Ascending aorta (tissue), 2 donors: ENCODE data around the gene PLCG2. TPM values are rescaled to one million over a fixed set of nuclear protein-coding genes. Genes with fewer than 3 reads are reported as not detected.
"Not testable (repeated sequence)": the region's sequence is repeated elsewhere in the genome, so short reads cannot be mapped to it uniquely, and the experiment has no call there.

Source experiments
- DNase-seq, 2 donors: peaks; one replicate each; pipeline ENCODE4 v3.0.0-alpha.2; 2019; ENCODE audit warnings: low spot score in 2 of 2
- H3K27ac ChIP-seq, 2 donors: fragments of 200-600 bp; sonication (generic); one replicate each; pipeline ENCODE4 v1.5.1; 2016 to 2017; ENCODE audit warnings: mild to moderate bottlenecking in 1 of 2
- H3K27me3 ChIP-seq: fragments of 200-600 bp; sonication (generic); one replicate; pipeline ENCODE4 v1.5.1; 2017
- H3K36me3 ChIP-seq, 2 donors: fragments of 200-600 bp; sonication (generic); one replicate each; pipeline ENCODE4 v1.5.1; 2016
- H3K4me1 ChIP-seq, 2 donors: fragments of 200-600 bp; sonication (generic); one replicate each; pipeline ENCODE4 v1.5.1; 2016 to 2017; ENCODE audit warnings: mild to moderate bottlenecking in 1 of 2
- H3K4me3 ChIP-seq, 2 donors: fragments of 200-600 bp; sonication (generic); one replicate each; pipeline ENCODE4 v1.5.1; 2016 to 2017; ENCODE audit warnings: mild to moderate bottlenecking in 1 of 2
- H3K9me3 ChIP-seq, 2 donors: fragments of 200-600 bp; sonication (generic); one replicate each; pipeline ENCODE4 v1.5.1; 2016
- CTCF ChIP-seq, 3 experiments: fragments of 200-600 bp in 2 of 3; fragments of 450-650 bp in 1 of 3; sonication (generic) in 2 of 3; IDR thresholded peaks; one replicate each; pipeline ENCODE4 v1.5.1; 2016 to 2019; ENCODE audit warnings: antibody characterized with exemption in 3 of 3, mild to moderate bottlenecking in 1 of 3, moderate library complexity in 1 of 3
- intact Hi-C: fragments of 100-400 bp; cut with DNase I; formaldehyde crosslinking; loops from one replicate; pipeline ENCODE4 v1.15.1; 2023
- total RNA-seq: library from RNA; depleted of rRNA; stranded (reverse); fragments of >200 nt; gene quantifications from one replicate; pipeline ENCODE4 v1.1.0, GENCODE V29; 2016

Gene PLCG2
- total RNA-seq, 1 donor from 2014 or later, result 34.2 TPM

- H3K36me3 ChIP-seq, result no peaks in the 10 kb centered on the region
- intact Hi-C loops, result no loop called here
- TF ChIP-seq CTCF (IDR thresholded peaks at IDR 0.05), result no peak
Observed at GRCh38 chr16:81756615-81757356, 22.3 kb upstream of the PLCG2 start.

GRCh38 chr16:81758376-81758775 is 20.7 kb upstream of the PLCG2 start:
- no peak for TF ChIP-seq CTCF (IDR thresholded peaks at IDR 0.05)
- intact Hi-C loops, result no loop called here
- H3K27ac ChIP-seq, result no peak overlapping the region
- no peaks in the 10 kb centered on the region for H3K9me3 ChIP-seq
- H3K27me3 ChIP-seq, result no peaks in the 10 kb centered on the region
- H3K36me3 ChIP-seq, result no peaks in the 10 kb centered on the region
- no peak for DNase-seq
- no peaks in the 10 kb centered on the region for H3K4me1 ChIP-seq
- no peak overlapping the region for H3K4me3 ChIP-seq

More at GRCh38 chr16:81756615-81757356, 22.3 kb upstream of the PLCG2 start:
- Histone ChIP-seq H3K4me1 (no peaks in the 10 kb centered on the region), H3K4me3 (no peak overlapping the region), H3K9me3 (no peaks in the 10 kb centered on the region), H3K27me3 (no peaks in the 10 kb centered on the region), H3K27ac (no peak overlapping the region)
- no peak for DNase-seq

GRCh38 chr16:81762322-81762721 is 16.8 kb upstream of the PLCG2 start:
- H3K4me3 ChIP-seq, H3K27ac ChIP-seq, H3K4me1 ChIP-seq, H3K36me3 ChIP-seq, DNase-seq, intact Hi-C loops, H3K27me3 ChIP-seq, H3K9me3 ChIP-seq: not testable (repeated sequence)

- no peak overlapping the region for H3K4me3 ChIP-seq
- no peaks in the 10 kb centered on the region for H3K9me3 ChIP-seq
- no peaks in the 10 kb centered on the region for H3K27me3 ChIP-seq
- DNase-seq, result no peak
- H3K36me3 ChIP-seq, result no peaks in the 10 kb centered on the region
- no peak overlapping the region for H3K27ac ChIP-seq
- TF ChIP-seq CTCF (IDR thresholded peaks at IDR 0.05), result no peak
- H3K4me1 ChIP-seq, result no peaks in the 10 kb centered on the region
- intact Hi-C loops, result no loop called here
Observed at GRCh38 chr16:81765111-81765919, 13.8 kb upstream of the PLCG2 start.

- intact Hi-C loops, result no loop called here
- no peak overlapping the region for H3K4me3 ChIP-seq
- no peak for TF ChIP-seq CTCF (IDR thresholded peaks at IDR 0.05)
Observed at GRCh38 chr16:81765969-81766368, 13.1 kb upstream of the PLCG2 start.

GRCh38 chr16:81767987-81768592 is 11.0 kb upstream of the PLCG2 start:
- Histone ChIP-seq H3K4me1 (no peaks in the 10 kb centered on the region), H3K27me3 (no peaks in the 10 kb centered on the region), H3K27ac (no peak overlapping the region), H3K9me3 (no peaks in the 10 kb centered on the region), H3K4me3 (no peak overlapping the region), H3K36me3 (no peaks in the 10 kb centered on the region)
- intact Hi-C loops, result no loop called here
- no peak for TF ChIP-seq CTCF (IDR thresholded peaks at IDR 0.05)
- no peak for DNase-seq

More at GRCh38 chr16:81765969-81766368, 13.1 kb upstream of the PLCG2 start:
- Histone ChIP-seq H3K9me3 (no peaks in the 10 kb centered on the region), H3K27me3 (no peaks in the 10 kb centered on the region), H3K4me1 (no peaks in the 10 kb centered on the region), H3K27ac (no peak overlapping the region), H3K36me3 (no peaks in the 10 kb centered on the region)
- DNase-seq, result no peak
